Chondrocyte (in vitro differentiated cells): ENCODE results near the gene ARHGAP28. TPM values are rescaled to one million over a fixed set of nuclear protein-coding genes. Genes with fewer than 3 reads are reported as not detected.

Source experiments
- DNase-seq: peaks from one replicate; pipeline ENCODE4 v3.0.0; 2021; ENCODE audit warnings: mixed read lengths, low spot score
- H3K27ac Mint-ChIP-seq: one replicate; pipeline ENCODE4 v1.8.0; 2021; ENCODE audit warnings: mild to moderate bottlenecking, moderate library complexity, mixed read lengths; ENCODE audit not compliant: unreplicated experiment
- H3K27me3 Mint-ChIP-seq: 2 replicates; pipeline ENCODE4 v1.8.0; 2021; ENCODE audit warnings: low read depth, mixed read lengths
- H3K36me3 Mint-ChIP-seq: 2 replicates; pipeline ENCODE4 v1.8.0; 2021; ENCODE audit warnings: low read depth, mixed read lengths
- H3K4me1 Mint-ChIP-seq: 2 replicates; pipeline ENCODE4 v1.8.0; 2021; ENCODE audit warnings: low read depth, mild to moderate bottlenecking, mixed read lengths
- H3K4me3 Mint-ChIP-seq: one replicate; pipeline ENCODE4 v1.8.0; 2021; ENCODE audit warnings: mild to moderate bottlenecking, moderate library complexity, mixed read lengths; ENCODE audit not compliant: unreplicated experiment
- H3K9me3 Mint-ChIP-seq: 2 replicates; pipeline ENCODE4 v1.8.0; 2021; ENCODE audit warnings: low read depth, mixed read lengths
- total RNA-seq: library from RNA; stranded (reverse); gene quantifications from 3 replicates; pipeline ENCODE4 v1.2.1, GENCODE V29; 2021
- TF ChIP-seq, protein P1 (sequence below): fragments of 200-600 bp; sonication (generic); IDR thresholded peaks from 2 replicates; pipeline ENCODE4 v1.5.0; 2021; ENCODE audit warnings: antibody characterized with exemption, mild to moderate bottlenecking, moderate library complexity

Gene ARHGAP28
- total RNA-seq, 1 donor from 2014 or later: 18.1 TPM

GRCh38 chr18:6764382-6764781 lies 34.9 kb downstream of the ARHGAP28 start:
- Mint-ChIP-seq H3K36me3 (peaks cover 3% of the 10 kb centered on the region), H3K27ac (no peak overlapping the region), H3K4me1 (peaks cover 44% of the 10 kb centered on the region)

DNA sequence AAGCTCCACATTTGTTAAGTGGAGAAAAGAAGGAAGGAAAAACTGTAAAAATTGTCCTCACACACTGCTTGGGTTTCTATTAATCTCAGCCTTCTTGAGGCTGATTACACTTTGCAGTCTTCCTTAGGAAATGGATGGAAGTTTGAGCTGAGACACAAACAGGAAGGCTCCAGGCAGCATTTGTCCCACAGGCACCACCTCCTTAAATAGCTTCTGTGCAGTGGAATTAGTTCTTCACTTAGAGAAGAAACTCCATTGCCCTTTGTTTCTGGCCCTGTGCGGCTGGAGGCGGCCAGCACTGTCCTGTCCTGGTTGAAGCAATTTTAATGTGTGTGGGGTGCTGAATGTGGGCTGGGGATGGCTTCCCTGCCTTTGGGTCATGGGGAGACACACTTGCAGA lies 44.3 kb downstream of the ARHGAP28 start:
- Mint-ChIP-seq H3K4me1 (peaks cover 21% of the 10 kb centered on the region), H3K4me3 (no peak overlapping the region), H3K27ac (peak overlapping the region; percentile 49), H3K9me3 (no peaks in the 10 kb centered on the region), H3K36me3 (peaks cover 1% of the 10 kb centered on the region), H3K27me3 (no peaks in the 10 kb centered on the region)
- DNase-seq: no peak
- TF ChIP-seq, protein P1, sequence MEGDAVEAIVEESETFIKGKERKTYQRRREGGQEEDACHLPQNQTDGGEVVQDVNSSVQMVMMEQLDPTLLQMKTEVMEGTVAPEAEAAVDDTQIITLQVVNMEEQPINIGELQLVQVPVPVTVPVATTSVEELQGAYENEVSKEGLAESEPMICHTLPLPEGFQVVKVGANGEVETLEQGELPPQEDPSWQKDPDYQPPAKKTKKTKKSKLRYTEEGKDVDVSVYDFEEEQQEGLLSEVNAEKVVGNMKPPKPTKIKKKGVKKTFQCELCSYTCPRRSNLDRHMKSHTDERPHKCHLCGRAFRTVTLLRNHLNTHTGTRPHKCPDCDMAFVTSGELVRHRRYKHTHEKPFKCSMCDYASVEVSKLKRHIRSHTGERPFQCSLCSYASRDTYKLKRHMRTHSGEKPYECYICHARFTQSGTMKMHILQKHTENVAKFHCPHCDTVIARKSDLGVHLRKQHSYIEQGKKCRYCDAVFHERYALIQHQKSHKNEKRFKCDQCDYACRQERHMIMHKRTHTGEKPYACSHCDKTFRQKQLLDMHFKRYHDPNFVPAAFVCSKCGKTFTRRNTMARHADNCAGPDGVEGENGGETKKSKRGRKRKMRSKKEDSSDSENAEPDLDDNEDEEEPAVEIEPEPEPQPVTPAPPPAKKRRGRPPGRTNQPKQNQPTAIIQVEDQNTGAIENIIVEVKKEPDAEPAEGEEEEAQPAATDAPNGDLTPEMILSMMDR: no peak

More at GRCh38 chr18:6764382-6764781, 34.9 kb downstream of the ARHGAP28 start:
- no peak for DNase-seq
- H3K4me3 Mint-ChIP-seq: no peak overlapping the region
- no peaks in the 10 kb centered on the region for H3K27me3 Mint-ChIP-seq
- TF ChIP-seq, protein P1: no peak
- H3K9me3 Mint-ChIP-seq: peaks cover 15% of the 10 kb centered on the region

GRCh38 chr18:6775237-6775636 lies 45.7 kb downstream of the ARHGAP28 start:
- Mint-ChIP-seq H3K36me3 (peaks cover 1% of the 10 kb centered on the region), H3K4me1 (peaks cover 21% of the 10 kb centered on the region), H3K4me3 (no peak overlapping the region), H3K27ac (no peak overlapping the region), H3K9me3 (no peaks in the 10 kb centered on the region), H3K27me3 (no peaks in the 10 kb centered on the region)
- TF ChIP-seq, protein P1: no peak
- DNase-seq: no peak

GRCh38 chr18:6775702-6776101 lies 46.2 kb downstream of the ARHGAP28 start:
- TF ChIP-seq, protein P1: no peak
- Mint-ChIP-seq H3K9me3 (no peaks in the 10 kb centered on the region), H3K27ac (no peak overlapping the region), H3K4me1 (peaks cover 21% of the 10 kb centered on the region), H3K27me3 (no peaks in the 10 kb centered on the region), H3K4me3 (no peak overlapping the region), H3K36me3 (peaks cover 1% of the 10 kb centered on the region)
- no peak for DNase-seq

DNA sequence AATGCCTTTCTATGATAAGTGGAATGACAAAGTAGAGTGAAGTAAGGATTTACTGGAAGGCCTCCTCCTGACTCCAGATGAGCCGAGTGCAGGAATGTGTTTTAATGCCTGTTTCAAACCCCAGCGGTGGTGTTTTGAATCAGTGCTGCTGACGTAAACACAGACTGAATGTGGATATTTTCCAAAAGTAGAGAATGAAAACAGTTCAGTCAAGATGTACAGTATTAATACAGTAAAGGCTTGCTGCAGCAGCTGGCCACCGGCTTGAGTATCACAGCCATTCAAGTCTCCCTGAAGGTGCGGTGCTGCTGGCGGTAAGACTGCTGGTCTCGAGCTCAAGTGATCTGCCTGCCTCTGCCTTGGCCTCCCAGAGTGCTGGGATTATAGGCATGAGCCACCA lies 46.7 kb downstream of the ARHGAP28 start:
- H3K4me1 Mint-ChIP-seq: peaks cover 25% of the 10 kb centered on the region

More for the DNA sequence above, 46.7 kb downstream of the ARHGAP28 start:
- no peak overlapping the region for H3K4me3 Mint-ChIP-seq
- no peaks in the 10 kb centered on the region for H3K9me3 Mint-ChIP-seq
- no peak overlapping the region for H3K27ac Mint-ChIP-seq
- no peak for DNase-seq
- H3K27me3 Mint-ChIP-seq: no peaks in the 10 kb centered on the region
- TF ChIP-seq, protein P1: no peak
- peaks cover 1% of the 10 kb centered on the region for H3K36me3 Mint-ChIP-seq
